C4-2B (cell line): ENCODE measurements around the gene SLC34A3.

Source experiments
- CTCF ChIP-seq: fragments of 450-650 bp; conservative IDR thresholded peaks from 2 replicates; pipeline ENCODE4 v1.5.1; 2017; ENCODE audit warnings: mild to moderate bottlenecking
- ZFX ChIP-seq: fragments of 450-650 bp; IDR thresholded peaks from 2 replicates; pipeline ENCODE4 v1.6.1; 2017

GRCh38 chr9:137262909-137263285, 32.2 kb downstream of the SLC34A3 start:
- TF ChIP-seq CTCF (no peak), ZFX (no peak)
